ENCODE measurements around the gene TMEM9. TPM values are rescaled to one million over a fixed set of nuclear protein-coding genes. Genes with fewer than 3 reads are reported as not detected.

The TMEM9 gene
- total and polyA plus RNA-seq, 4 donors: 94.4 to 179 (median 141) TPM

GRCh38 chr1:201113451-201114244 is 40.6 kb downstream of the TMEM9 start:
- WGBS (ENCODE audit: insufficient coverage): 17% methylated on average over 6 of the region's 17 CpGs
- no peaks in the 10 kb centered on the region for H3K36me3 ChIP-seq (ENCODE audit: control insufficient read depth, insufficient read depth, low read length)
- peaks cover 30% of the 10 kb centered on the region for H3K4me1 ChIP-seq (ENCODE audit: control insufficient read depth, insufficient read depth, low read length)
- H3K9me3 ChIP-seq (ENCODE audit: control insufficient read depth, insufficient read depth, low read length): no peaks in the 10 kb centered on the region
- no peak overlapping the region for H3K27ac ChIP-seq (ENCODE audit: low read depth, low read length)
- H3K27me3 ChIP-seq (ENCODE audit: control insufficient read depth, insufficient read depth, low read length): no peaks in the 10 kb centered on the region
- H3K4me3 ChIP-seq (ENCODE audit: low read depth, low read length): peak overlapping the region; percentile 78
- DNase-seq (ENCODE audit: low read depth in 4 of 6, low spot score in 6 of 6): no peak

GRCh38 chr1:201112926-201113325 is 41.3 kb downstream of the TMEM9 start:
- Histone ChIP-seq H3K27me3 (ENCODE audit: control insufficient read depth, insufficient read depth, low read length) (no peaks in the 10 kb centered on the region), H3K9me3 (ENCODE audit: control insufficient read depth, insufficient read depth, low read length) (no peaks in the 10 kb centered on the region), H3K4me1 (ENCODE audit: control insufficient read depth, insufficient read depth, low read length) (peaks cover 34% of the 10 kb centered on the region), H3K4me3 (ENCODE audit: low read depth, low read length) (no peak overlapping the region), H3K36me3 (ENCODE audit: control insufficient read depth, insufficient read depth, low read length) (no peaks in the 10 kb centered on the region), H3K27ac (ENCODE audit: low read depth, low read length) (no peak overlapping the region)
- WGBS (ENCODE audit: insufficient coverage): 100% methylated on average over 2 of the region's 3 CpGs
- DNase-seq (ENCODE audit: low read depth in 4 of 6, low spot score in 6 of 6): no peak

GRCh38 chr1:201112173-201112731 is 42.0 kb downstream of the TMEM9 start, which contains the start of gene CACNA1S:
Gene CACNA1S, minus strand, starts transcription at chr1:201112426. Its CDS starts 87 bp downstream, at chr1:201112339.
- H3K4me1 ChIP-seq (ENCODE audit: control insufficient read depth, insufficient read depth, low read length): peaks cover 34% of the 10 kb centered on the region
- no peak within 1 kb of the TSS for H3K27ac ChIP-seq (ENCODE audit: low read depth, low read length)
- no peaks in the 10 kb centered on the region for H3K36me3 ChIP-seq (ENCODE audit: control insufficient read depth, insufficient read depth, low read length)
- no peak within 1 kb of the TSS for H3K4me3 ChIP-seq (ENCODE audit: low read depth, low read length)
- no peak for DNase-seq (ENCODE audit: low read depth in 4 of 6, low spot score in 6 of 6)
- H3K27me3 ChIP-seq (ENCODE audit: control insufficient read depth, insufficient read depth, low read length): no peaks in the 10 kb centered on the region
- H3K9me3 ChIP-seq (ENCODE audit: control insufficient read depth, insufficient read depth, low read length): no peaks in the 10 kb centered on the region
- 82% methylated on average over 4 of the region's 9 CpGs for WGBS (ENCODE audit: insufficient coverage)

GRCh38 chr1:201111672-201112071 is 42.6 kb downstream of the TMEM9 start:
- Histone ChIP-seq H3K27ac (ENCODE audit: low read depth, low read length) (no peak overlapping the region), H3K4me1 (ENCODE audit: control insufficient read depth, insufficient read depth, low read length) (peaks cover 34% of the 10 kb centered on the region), H3K4me3 (ENCODE audit: low read depth, low read length) (no peak overlapping the region), H3K9me3 (ENCODE audit: control insufficient read depth, insufficient read depth, low read length) (no peaks in the 10 kb centered on the region), H3K36me3 (ENCODE audit: control insufficient read depth, insufficient read depth, low read length) (no peaks in the 10 kb centered on the region), H3K27me3 (ENCODE audit: control insufficient read depth, insufficient read depth, low read length) (no peaks in the 10 kb centered on the region)
- 100% methylated on average over 1 of the region's 3 CpGs for whole genome bisulfite sequencing (ENCODE audit: insufficient coverage)
- DNase-seq (ENCODE audit: low read depth in 4 of 6, low spot score in 6 of 6): no peak

- Histone ChIP-seq H3K27ac (ENCODE audit: low read depth, low read length) (no peak overlapping the region), H3K4me3 (ENCODE audit: low read depth, low read length) (no peak overlapping the region)
These were observed 43.1 kb downstream of the TMEM9 start for GRCh38 chr1:201111156-201111555.

GRCh38 chr1:201110616-201111015 is 43.7 kb downstream of the TMEM9 start:
- no CpG with 5 or more reads among the region's 5 CpGs for WGBS (ENCODE audit: insufficient coverage)
- Histone ChIP-seq H3K4me1 (ENCODE audit: control insufficient read depth, insufficient read depth, low read length) (peaks cover 32% of the 10 kb centered on the region), H3K4me3 (ENCODE audit: low read depth, low read length) (no peak overlapping the region), H3K36me3 (ENCODE audit: control insufficient read depth, insufficient read depth, low read length) (no peaks in the 10 kb centered on the region), H3K9me3 (ENCODE audit: control insufficient read depth, insufficient read depth, low read length) (no peaks in the 10 kb centered on the region), H3K27ac (ENCODE audit: low read depth, low read length) (no peak overlapping the region), H3K27me3 (ENCODE audit: control insufficient read depth, insufficient read depth, low read length) (no peaks in the 10 kb centered on the region)
- no peak for DNase-seq (ENCODE audit: low read depth in 4 of 6, low spot score in 6 of 6)

More at GRCh38 chr1:201111156-201111555, 43.1 kb downstream of the TMEM9 start:
- no peak for DNase-seq (ENCODE audit: low read depth in 4 of 6, low spot score in 6 of 6)
- 87% methylated on average over 7 of the region's 7 CpGs for WGBS (ENCODE audit: insufficient coverage)
- Histone ChIP-seq H3K9me3 (ENCODE audit: control insufficient read depth, insufficient read depth, low read length) (no peaks in the 10 kb centered on the region), H3K4me1 (ENCODE audit: control insufficient read depth, insufficient read depth, low read length) (peaks cover 34% of the 10 kb centered on the region), H3K27me3 (ENCODE audit: control insufficient read depth, insufficient read depth, low read length) (no peaks in the 10 kb centered on the region), H3K36me3 (ENCODE audit: control insufficient read depth, insufficient read depth, low read length) (no peaks in the 10 kb centered on the region)

GRCh38 chr1:201110138-201110537 is 44.1 kb downstream of the TMEM9 start:
- H3K36me3 ChIP-seq (ENCODE audit: control insufficient read depth, insufficient read depth, low read length): no peaks in the 10 kb centered on the region
- 91% methylated on average over 9 of the region's 10 CpGs for WGBS (ENCODE audit: insufficient coverage)
- H3K4me1 ChIP-seq (ENCODE audit: control insufficient read depth, insufficient read depth, low read length): peaks cover 27% of the 10 kb centered on the region
- H3K4me3 ChIP-seq (ENCODE audit: low read depth, low read length): no peak overlapping the region
- H3K27ac ChIP-seq (ENCODE audit: low read depth, low read length): no peak overlapping the region
- DNase-seq (ENCODE audit: low read depth in 4 of 6, low spot score in 6 of 6): no peak
- no peaks in the 10 kb centered on the region for H3K27me3 ChIP-seq (ENCODE audit: control insufficient read depth, insufficient read depth, low read length)
- H3K9me3 ChIP-seq (ENCODE audit: control insufficient read depth, insufficient read depth, low read length): no peaks in the 10 kb centered on the region

GRCh38 chr1:201109651-201110050 is 44.6 kb downstream of the TMEM9 start:
- 80% methylated on average over 1 of the region's 1 CpG for WGBS (ENCODE audit: insufficient coverage)

GRCh38 chr1:201108614-201109013 is 45.7 kb downstream of the TMEM9 start:
- H3K36me3 ChIP-seq (ENCODE audit: control insufficient read depth, insufficient read depth, low read length): no peaks in the 10 kb centered on the region
- peaks cover 13% of the 10 kb centered on the region for H3K4me1 ChIP-seq (ENCODE audit: control insufficient read depth, insufficient read depth, low read length)
- no peaks in the 10 kb centered on the region for H3K27me3 ChIP-seq (ENCODE audit: control insufficient read depth, insufficient read depth, low read length)
- no peaks in the 10 kb centered on the region for H3K9me3 ChIP-seq (ENCODE audit: control insufficient read depth, insufficient read depth, low read length)
- no peak overlapping the region for H3K4me3 ChIP-seq (ENCODE audit: low read depth, low read length)
- DNase-seq (ENCODE audit: low read depth in 4 of 6, low spot score in 6 of 6): peak in 2 of 6 donors; percentile 75 to 79
- 0% methylated on average over 1 of the region's 1 CpG for WGBS (ENCODE audit: insufficient coverage)
- peak overlapping the region; percentile 2 for H3K27ac ChIP-seq (ENCODE audit: low read depth, low read length)

More at GRCh38 chr1:201109651-201110050, 44.6 kb downstream of the TMEM9 start:
- H3K4me1 ChIP-seq (ENCODE audit: control insufficient read depth, insufficient read depth, low read length): peaks cover 23% of the 10 kb centered on the region
- H3K9me3 ChIP-seq (ENCODE audit: control insufficient read depth, insufficient read depth, low read length): no peaks in the 10 kb centered on the region
- H3K36me3 ChIP-seq (ENCODE audit: control insufficient read depth, insufficient read depth, low read length): no peaks in the 10 kb centered on the region
- H3K27me3 ChIP-seq (ENCODE audit: control insufficient read depth, insufficient read depth, low read length): no peaks in the 10 kb centered on the region
- no peak overlapping the region for H3K27ac ChIP-seq (ENCODE audit: low read depth, low read length)
- no peak for DNase-seq (ENCODE audit: low read depth in 4 of 6, low spot score in 6 of 6)
- no peak overlapping the region for H3K4me3 ChIP-seq (ENCODE audit: low read depth, low read length)

- Histone ChIP-seq H3K9me3 (ENCODE audit: control insufficient read depth, insufficient read depth, low read length) (no peaks in the 10 kb centered on the region), H3K27me3 (ENCODE audit: control insufficient read depth, insufficient read depth, low read length) (no peaks in the 10 kb centered on the region), H3K4me1 (ENCODE audit: control insufficient read depth, insufficient read depth, low read length) (peaks cover 9% of the 10 kb centered on the region), H3K4me3 (ENCODE audit: low read depth, low read length) (no peak overlapping the region), H3K27ac (ENCODE audit: low read depth, low read length) (no peak overlapping the region), H3K36me3 (ENCODE audit: control insufficient read depth, insufficient read depth, low read length) (no peaks in the 10 kb centered on the region)
- 79% methylated on average over 5 of the region's 5 CpGs for WGBS (ENCODE audit: insufficient coverage)
- DNase-seq (ENCODE audit: low read depth in 4 of 6, low spot score in 6 of 6): no peak
These were observed 48.6 kb downstream of the TMEM9 start for GRCh38 chr1:201105688-201106087.

All from spinal cord (tissue), 10 donors.